Naive thymus-derived CD4-positive, alpha-beta T cell (primary cell): ENCODE results near the gene DNAH8. TPM values are rescaled to one million over a fixed set of nuclear protein-coding genes. Genes with fewer than 3 reads are reported as not detected.

Experiments used
- ATAC-seq: fragments of 150-1000 bp; cut with Tn5 transposase; 2 replicates; pipeline ENCODE4 v1.10.0; 2021; ENCODE audit warnings: mild to moderate bottlenecking, moderate library complexity
- CTCF ChIA-PET: fragments of 350-600 bp; sonication (Branson Sonifier 250); formaldehyde crosslinking; loops from one replicate; lab custom pipeline; 2021; ENCODE audit warnings: antibody characterized with exemption; lab: Charles Lee
- POLR2A ChIA-PET: fragments of 350-600 bp; sonication (Branson Sonifier 250); formaldehyde crosslinking; loops from one replicate; lab custom pipeline; 2021; ENCODE audit warnings: antibody characterized with exemption, inconsistent platforms; lab: Charles Lee
- DNase-seq, 9 donors: peaks; one replicate each; pipeline versions ENCODE4 v3.0.0 to v3.0.0-alpha.2; 2020 to 2022; ENCODE audit warnings: mixed read lengths in 1 of 9
- H3K27ac ChIP-seq: one replicate; pipeline ENCODE4 v1.7.0; 2013; ENCODE audit warnings: mild to moderate bottlenecking, low read depth, low read length, moderate library complexity
- H3K27me3 ChIP-seq, 2 donors: one replicate each; pipeline ENCODE4 v1.7.0; 2013; ENCODE audit warnings: low read length in 2 of 2, mild to moderate bottlenecking in 2 of 2, moderate library complexity in 2 of 2; ENCODE audit not compliant: control insufficient read depth in 2 of 2, insufficient read depth in 2 of 2
- H3K36me3 ChIP-seq, 3 experiments: 1 replicate in 2 of 3; 2 replicates in 1 of 3; pipeline ENCODE4 v1.7.0; 2013; ENCODE audit warnings: low read length in 3 of 3, mild to moderate bottlenecking in 3 of 3, moderate library complexity in 1 of 3; ENCODE audit not compliant: insufficient read depth in 3 of 3, control insufficient read depth in 2 of 3
- H3K4me1 ChIP-seq, 2 donors: one replicate each; pipeline ENCODE4 v1.7.0; 2013; ENCODE audit warnings: low read length in 2 of 2, mild to moderate bottlenecking in 2 of 2, moderate library complexity in 1 of 2; ENCODE audit not compliant: control insufficient read depth in 2 of 2, insufficient read depth in 2 of 2
- H3K4me3 ChIP-seq: 2 replicates; pipeline ENCODE4 v1.7.0; 2013; ENCODE audit warnings: mild to moderate bottlenecking, low read length
- H3K9me3 ChIP-seq, 3 experiments: 1 replicate in 2 of 3; 2 replicates in 1 of 3; pipeline ENCODE4 v1.7.0; 2013; ENCODE audit warnings: low read length in 3 of 3; ENCODE audit not compliant: control insufficient read depth in 2 of 3
- H3K27ac Mint-ChIP-seq, 9 donors: one replicate each; pipeline ENCODE4 v1.8.0; 2020 to 2022; ENCODE audit warnings: mixed read lengths in 9 of 9, mild to moderate bottlenecking in 8 of 9, moderate library complexity in 5 of 9, inconsistent platforms in 2 of 9
- H3K27me3 Mint-ChIP-seq, 5 donors: one replicate each; pipeline ENCODE4 v1.8.0; 2021 to 2022; ENCODE audit warnings: mixed read lengths in 5 of 5, mild to moderate bottlenecking in 1 of 5
- H3K36me3 Mint-ChIP-seq, 5 donors: one replicate each; pipeline ENCODE4 v1.8.0; 2020 to 2022; ENCODE audit warnings: mixed read lengths in 5 of 5, mild to moderate bottlenecking in 3 of 5, inconsistent platforms in 1 of 5
- H3K4me1 Mint-ChIP-seq, 7 donors: one replicate each; pipeline ENCODE4 v1.8.0; 2020 to 2022; ENCODE audit warnings: mixed read lengths in 7 of 7, mild to moderate bottlenecking in 3 of 7, inconsistent platforms in 1 of 7
- H3K4me3 Mint-ChIP-seq, 10 donors: one replicate each; pipeline ENCODE4 v1.8.0; 2020 to 2022; ENCODE audit warnings: mild to moderate bottlenecking in 10 of 10, mixed read lengths in 10 of 10, moderate library complexity in 6 of 10, inconsistent platforms in 2 of 10
- H3K9me3 Mint-ChIP-seq, 11 donors: one replicate each; pipeline ENCODE4 v1.8.0; 2020 to 2022; ENCODE audit warnings: mixed read lengths in 11 of 11, mild to moderate bottlenecking in 4 of 11, inconsistent platforms in 1 of 11, moderate library complexity in 1 of 11
- intact Hi-C, 2 donors: fragments of 100-400 bp; cut with micrococcal nuclease; formaldehyde crosslinking; loops; one replicate each; pipeline ENCODE4 v1.15.1; 2023
- polyA plus RNA-seq, 2 donors: library from polyadenylated mRNA; unstranded; fragments of 300-500 nt; fragmentation: Illumina TruSeq; gene quantifications; one replicate each; pipeline ENCODE4 v1.2.3, GENCODE V29; 2021
- total RNA-seq, 6 experiments: library from RNA in 5 of 6; stranded (reverse) in 5 of 6; gene quantifications; 1 replicate in 5 of 6; 2 replicates in 1 of 6; pipeline ENCODE4 v1.2.3 and lab custom pipeline; 2021 to 2026

The DNAH8 gene
- total and polyA plus RNA-seq, 7 experiments from 2014 or later = 0.02 to 0.15 (median 0.05) TPM; not detected in 2

DNA sequence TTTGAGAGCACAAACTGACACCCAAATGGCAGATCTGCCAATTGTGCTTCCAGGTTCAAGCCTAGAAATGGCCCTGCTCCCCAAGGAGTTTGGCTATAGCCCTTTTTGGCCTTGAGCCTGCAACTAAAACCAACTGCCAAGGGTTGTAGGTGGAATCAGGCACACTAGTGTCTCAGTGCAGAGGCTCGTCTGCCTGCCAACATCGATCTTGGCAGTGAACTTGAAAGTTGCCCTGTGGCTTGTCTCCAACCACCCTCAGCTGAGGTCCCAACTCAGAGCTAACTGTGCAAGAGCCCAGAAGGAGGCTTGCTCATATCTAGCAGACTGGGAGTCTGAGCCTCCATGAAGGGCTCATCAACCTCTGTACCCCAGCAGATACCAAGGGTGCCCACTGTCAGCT is 240.8 kb downstream of the DNAH8 start:
- Mint-ChIP-seq H3K9me3 (peaks cover 0 to 12% (median 2%) of the 10 kb centered on the region in 11 donors), H3K27ac (no peak overlapping the region), H3K27me3 (peaks cover 25 to 43% (median 34%) of the 10 kb centered on the region in 5 donors), H3K4me3 (no peak overlapping the region), H3K4me1 (peaks cover 0 to 1% (median 0%) of the 10 kb centered on the region in 7 donors), H3K36me3 (no peaks in the 10 kb centered on the region)
- Histone ChIP-seq H3K36me3 (no peaks in the 10 kb centered on the region), H3K27ac (no peak overlapping the region), H3K4me3 (no peak overlapping the region), H3K9me3 (peaks cover 0 to 5% (median 3%) of the 10 kb centered on the region in 3 experiments), H3K4me1 (no peaks in the 10 kb centered on the region), H3K27me3 (no peaks in the 10 kb centered on the region)
- POLR2A ChIA-PET = no interaction called here
- no peak for ATAC-seq
- DNase-seq = no peak
- intact Hi-C loops = no loop called here
- CTCF ChIA-PET = no interaction called here

DNA sequence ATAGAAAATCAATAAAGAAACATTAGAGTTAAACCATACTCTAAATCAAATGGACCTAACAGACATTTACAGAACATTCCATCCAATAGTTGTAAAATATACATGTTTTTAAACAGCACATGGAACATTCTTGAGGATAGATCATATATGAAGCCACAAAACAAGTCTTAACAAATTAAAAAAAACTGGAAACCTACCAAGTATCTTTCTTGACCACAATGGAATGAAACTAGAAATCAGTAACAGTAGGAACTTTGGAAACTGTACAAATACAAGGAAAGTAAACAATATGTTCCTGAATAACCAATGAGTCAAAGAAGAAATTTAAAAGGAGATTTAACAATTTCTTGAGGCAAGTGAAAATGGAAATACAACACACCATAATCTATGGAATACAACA is 242.3 kb downstream of the DNAH8 start:
- Mint-ChIP-seq H3K9me3 (peaks cover 0 to 12% (median 2%) of the 10 kb centered on the region in 11 donors), H3K4me3 (no peak overlapping the region), H3K4me1 (peaks cover 0 to 1% (median 0%) of the 10 kb centered on the region in 7 donors), H3K36me3 (no peaks in the 10 kb centered on the region), H3K27me3 (peaks cover 15 to 40% (median 26%) of the 10 kb centered on the region in 5 donors), H3K27ac (no peak overlapping the region)
- H3K4me1 ChIP-seq = no peaks in the 10 kb centered on the region
- intact Hi-C loops = no loop called here
- H3K27ac ChIP-seq = no peak overlapping the region
- CTCF ChIA-PET = no interaction called here
- no peak for ATAC-seq
- DNase-seq = no peak
- no peak overlapping the region for H3K4me3 ChIP-seq
- peaks cover 0 to 5% (median 3%) of the 10 kb centered on the region in 3 experiments for H3K9me3 ChIP-seq
- POLR2A ChIA-PET = no interaction called here
- no peaks in the 10 kb centered on the region for H3K27me3 ChIP-seq
- H3K36me3 ChIP-seq = no peaks in the 10 kb centered on the region

DNA sequence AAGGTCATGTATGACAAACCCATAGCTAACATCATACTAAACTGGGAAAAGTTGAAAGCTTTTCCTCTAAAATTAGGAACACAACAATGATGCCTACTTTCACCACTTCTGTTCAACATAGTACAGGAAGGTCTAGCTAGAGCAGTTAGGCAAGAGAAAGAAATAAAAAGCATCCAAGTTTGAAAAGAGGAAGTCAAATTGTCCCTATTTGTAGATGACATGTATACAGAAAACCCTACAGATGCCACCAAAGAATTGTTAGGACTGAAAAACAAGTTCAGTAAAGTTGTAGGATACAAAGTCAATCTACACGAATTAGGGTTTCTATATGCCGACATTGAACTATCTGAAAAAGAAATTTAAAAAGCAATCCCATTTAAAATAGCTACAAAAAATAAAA is 244.0 kb downstream of the DNAH8 start:
- H3K4me1 Mint-ChIP-seq = peaks cover 0 to 1% (median 0%) of the 10 kb centered on the region in 7 donors
- no peak overlapping the region for H3K27ac ChIP-seq
- ChIA-PET POLR2A (no interaction called here), CTCF (no interaction called here)
- no peak overlapping the region for H3K4me3 ChIP-seq
- no peaks in the 10 kb centered on the region for H3K27me3 ChIP-seq
- H3K4me3 Mint-ChIP-seq = no peak overlapping the region
- no peak for ATAC-seq
- H3K36me3 ChIP-seq = no peaks in the 10 kb centered on the region
- DNase-seq = no peak
- H3K27me3 Mint-ChIP-seq = peaks cover 4 to 28% (median 14%) of the 10 kb centered on the region in 5 donors
- peaks cover 0 to 12% (median 2%) of the 10 kb centered on the region in 11 donors for H3K9me3 Mint-ChIP-seq
- H3K27ac Mint-ChIP-seq = no peak overlapping the region
- no peaks in the 10 kb centered on the region for H3K36me3 Mint-ChIP-seq
- intact Hi-C loops = no loop called here
- no peaks in the 10 kb centered on the region for H3K4me1 ChIP-seq
- peaks cover 0 to 5% (median 3%) of the 10 kb centered on the region in 3 experiments for H3K9me3 ChIP-seq

DNA sequence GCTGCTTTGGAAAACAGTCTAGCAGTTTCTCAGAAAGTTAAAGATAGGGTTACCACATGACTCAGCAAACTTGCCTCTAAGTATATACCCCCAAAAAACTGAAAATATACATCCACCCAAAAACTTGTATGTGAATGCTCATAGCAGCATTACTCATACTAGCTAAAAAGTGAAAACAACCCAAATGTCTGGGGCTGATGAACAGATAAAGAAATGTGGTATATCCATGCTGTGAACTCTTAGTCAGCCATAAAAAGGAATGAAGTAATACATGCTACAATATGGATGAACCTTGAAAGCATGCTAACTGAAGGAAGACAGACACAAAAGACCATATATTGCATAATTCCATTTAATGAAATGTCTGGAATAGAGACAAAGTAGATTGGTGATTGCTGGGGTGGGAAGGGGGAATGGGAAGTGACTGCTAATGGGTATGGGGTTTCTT is 253.6 kb downstream of the DNAH8 start:
- H3K27ac ChIP-seq = no peak overlapping the region
- POLR2A ChIA-PET = no interaction called here
- no peaks in the 10 kb centered on the region for H3K9me3 ChIP-seq
- ATAC-seq = no peak
- Mint-ChIP-seq H3K27ac (no peak overlapping the region), H3K27me3 (peaks cover 0 to 36% (median 4%) of the 10 kb centered on the region in 5 donors), H3K9me3 (no peaks in the 10 kb centered on the region), H3K4me1 (no peaks in the 10 kb centered on the region), H3K4me3 (no peak overlapping the region), H3K36me3 (no peaks in the 10 kb centered on the region)
- CTCF ChIA-PET = no interaction called here
- H3K36me3 ChIP-seq = no peaks in the 10 kb centered on the region
- no peaks in the 10 kb centered on the region for H3K4me1 ChIP-seq
- DNase-seq = no peak
- H3K27me3 ChIP-seq = peaks cover 0 to 2% of the 10 kb centered on the region in 2 donors
- intact Hi-C loops = no loop called here
- H3K4me3 ChIP-seq = no peak overlapping the region

DNA sequence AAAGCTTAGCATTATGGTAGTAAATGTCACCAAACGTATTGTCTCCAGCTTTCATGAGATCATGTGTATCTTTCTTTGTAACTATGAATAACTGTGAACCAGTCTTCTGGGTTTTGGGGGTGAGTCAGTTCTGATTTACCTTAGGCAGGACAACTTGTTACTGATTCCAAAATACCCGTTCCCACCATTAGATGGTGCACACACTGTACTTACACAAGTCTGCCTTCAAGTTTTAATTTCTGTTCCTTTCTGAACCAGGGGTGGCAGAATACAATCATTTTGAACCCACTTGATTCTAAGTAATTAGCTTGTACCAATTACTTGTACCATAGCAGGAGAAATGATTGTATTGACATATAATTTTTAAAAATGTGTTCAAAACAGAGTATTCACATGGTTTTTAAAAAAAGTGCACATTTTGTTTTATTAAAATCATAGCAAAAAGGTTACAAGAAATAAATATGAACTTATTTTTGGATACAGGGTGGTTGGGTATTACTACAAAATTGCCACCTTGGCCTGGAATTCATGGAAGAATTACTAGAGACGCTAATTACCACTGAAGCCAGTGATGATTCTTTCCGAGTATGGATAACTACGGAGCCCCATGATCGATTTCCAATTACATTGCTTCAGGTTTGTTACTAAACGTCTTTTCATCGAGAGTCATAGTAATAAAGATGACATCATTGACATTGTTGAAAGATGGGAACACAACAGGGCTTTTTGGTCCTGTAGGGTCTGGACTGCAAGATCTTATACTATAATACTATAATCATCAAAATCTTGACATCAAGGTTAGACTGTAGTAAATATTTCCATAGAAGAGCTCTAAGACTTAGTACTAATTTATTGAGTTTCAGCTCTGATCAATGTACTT is 258.3 kb downstream of the DNAH8 start:
- peak; percentile 77 for ATAC-seq

DNA sequence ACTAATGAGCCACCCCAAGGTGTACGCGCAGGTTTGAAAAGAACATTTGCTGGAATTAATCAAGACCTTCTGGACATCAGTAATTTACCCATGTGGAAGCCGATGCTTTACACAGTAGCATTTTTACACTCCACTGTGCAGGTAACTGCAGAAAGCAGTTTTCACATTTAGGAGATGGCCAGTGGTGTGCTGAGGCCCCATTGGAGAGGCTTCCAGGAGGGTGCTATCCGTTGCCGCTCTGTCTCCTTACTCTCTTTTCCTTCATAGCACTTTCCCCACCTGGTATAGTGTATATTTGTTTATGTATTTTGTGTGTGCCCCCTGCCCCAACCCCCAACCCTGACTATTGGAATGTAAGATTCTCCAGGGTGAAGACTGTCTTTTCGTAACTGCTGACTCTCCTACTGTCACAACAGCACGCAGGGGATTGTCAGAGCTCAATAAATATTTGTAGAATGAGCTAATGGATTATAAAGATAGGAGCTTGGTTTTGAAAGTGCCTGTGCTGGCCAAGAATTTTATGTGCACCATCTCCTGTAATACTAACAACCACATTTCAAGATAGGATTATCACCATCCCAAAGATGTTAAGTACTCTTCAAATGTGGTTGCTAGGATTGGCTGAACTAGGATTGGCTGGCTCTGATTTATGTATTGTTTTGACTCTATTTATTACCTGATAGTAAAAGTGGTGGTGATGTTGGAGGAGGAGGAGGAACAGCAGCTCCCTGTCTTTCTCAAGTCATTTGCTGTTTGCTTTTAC is 259.5 kb downstream of the DNAH8 start:
- Mint-ChIP-seq H3K27ac (no peak overlapping the region), H3K27me3 (peaks cover 8 to 54% (median 26%) of the 10 kb centered on the region in 5 donors), H3K4me3 (no peak overlapping the region), H3K36me3 (no peaks in the 10 kb centered on the region), H3K9me3 (no peaks in the 10 kb centered on the region), H3K4me1 (no peaks in the 10 kb centered on the region)
- H3K27me3 ChIP-seq = peaks cover 0 to 3% of the 10 kb centered on the region in 2 donors
- DNase-seq = no peak
- no peaks in the 10 kb centered on the region for H3K4me1 ChIP-seq
- H3K36me3 ChIP-seq = no peaks in the 10 kb centered on the region
- H3K4me3 ChIP-seq = no peak overlapping the region
- ATAC-seq = no peak
- ChIA-PET CTCF (interaction anchor here (0.9 to 1.3 kb wide), 3 partner anchors 23 to 336 kb away, joined by 3 to 4 read pairs (median 3); no protein-coding TSS in a partner anchor), POLR2A (no interaction called here)
- intact Hi-C loops = loop anchor here (5.0 to 10.0 kb wide), 2 partner anchors 190 to 193 kb away; no protein-coding TSS in a partner anchor
- H3K9me3 ChIP-seq = no peaks in the 10 kb centered on the region
- H3K27ac ChIP-seq = no peak overlapping the region

More for the DNA sequence above, 258.3 kb downstream of the DNAH8 start:
- Mint-ChIP-seq H3K9me3 (no peaks in the 10 kb centered on the region), H3K27ac (no peak overlapping the region), H3K4me1 (no peaks in the 10 kb centered on the region), H3K36me3 (no peaks in the 10 kb centered on the region), H3K27me3 (peaks cover 0 to 52% (median 18%) of the 10 kb centered on the region in 5 donors), H3K4me3 (no peak overlapping the region)
- DNase-seq = peak in 6 of 9 donors; percentile 22 to 36 (median 32)
- H3K27me3 ChIP-seq = peaks cover 0 to 3% of the 10 kb centered on the region in 2 donors
- H3K4me1 ChIP-seq = no peaks in the 10 kb centered on the region
- no peaks in the 10 kb centered on the region for H3K9me3 ChIP-seq
- POLR2A ChIA-PET = no interaction called here
- no peak overlapping the region for H3K27ac ChIP-seq
- no peak overlapping the region for H3K4me3 ChIP-seq
- intact Hi-C loops = loop anchor here (1.0 to 10.0 kb wide), 5 partner anchors 101 to 337 kb away; no protein-coding TSS in a partner anchor
- CTCF ChIA-PET = interaction anchor here (1.0 to 1.3 kb wide), 3 partner anchors 329 to 337 kb away, joined by 3 to 4 read pairs (median 3); no protein-coding TSS in a partner anchor
- no peaks in the 10 kb centered on the region for H3K36me3 ChIP-seq
